ENCODE measurements around the gene PHC2. TPM values are rescaled to one million over a fixed set of nuclear protein-coding genes. Genes with fewer than 3 reads are reported as not detected.
A peak's percentile ranks its signal among the peaks of the same experiment; 100 is the strongest.

The PHC2 gene
- total RNA-seq, 1 donor, result 85.4 TPM

- H2AFZ ChIP-seq (ENCODE audit: low read length), result no peak overlapping the region
- peak; percentile 31 for DNase-seq (ENCODE audit: insufficient read length, low spot score, missing footprints)
- H4K20me1 ChIP-seq (ENCODE audit: insufficient read depth, low read length), result no peaks in the 10 kb centered on the region
- H3K36me3 ChIP-seq (ENCODE audit: insufficient read depth, low read length), result peaks cover 5% of the 10 kb centered on the region
- H3K4me3 ChIP-seq (ENCODE audit: insufficient read depth, low read length), result no peak overlapping the region
- peak overlapping the region; percentile 29 for H3K4me2 ChIP-seq (ENCODE audit: insufficient read depth, low read length)
- no peaks in the 10 kb centered on the region for H3K27me3 ChIP-seq (ENCODE audit: insufficient read depth, low read length)
- peaks cover 47% of the 10 kb centered on the region for H3K4me1 ChIP-seq (ENCODE audit: insufficient read depth, low read length)
- H3K79me2 ChIP-seq (ENCODE audit: insufficient read depth, low read length), result peaks cover 91% of the 10 kb centered on the region
- no peaks in the 10 kb centered on the region for H3K9me3 ChIP-seq (ENCODE audit: low read depth, low read length)
- TF ChIP-seq, protein P1, sequence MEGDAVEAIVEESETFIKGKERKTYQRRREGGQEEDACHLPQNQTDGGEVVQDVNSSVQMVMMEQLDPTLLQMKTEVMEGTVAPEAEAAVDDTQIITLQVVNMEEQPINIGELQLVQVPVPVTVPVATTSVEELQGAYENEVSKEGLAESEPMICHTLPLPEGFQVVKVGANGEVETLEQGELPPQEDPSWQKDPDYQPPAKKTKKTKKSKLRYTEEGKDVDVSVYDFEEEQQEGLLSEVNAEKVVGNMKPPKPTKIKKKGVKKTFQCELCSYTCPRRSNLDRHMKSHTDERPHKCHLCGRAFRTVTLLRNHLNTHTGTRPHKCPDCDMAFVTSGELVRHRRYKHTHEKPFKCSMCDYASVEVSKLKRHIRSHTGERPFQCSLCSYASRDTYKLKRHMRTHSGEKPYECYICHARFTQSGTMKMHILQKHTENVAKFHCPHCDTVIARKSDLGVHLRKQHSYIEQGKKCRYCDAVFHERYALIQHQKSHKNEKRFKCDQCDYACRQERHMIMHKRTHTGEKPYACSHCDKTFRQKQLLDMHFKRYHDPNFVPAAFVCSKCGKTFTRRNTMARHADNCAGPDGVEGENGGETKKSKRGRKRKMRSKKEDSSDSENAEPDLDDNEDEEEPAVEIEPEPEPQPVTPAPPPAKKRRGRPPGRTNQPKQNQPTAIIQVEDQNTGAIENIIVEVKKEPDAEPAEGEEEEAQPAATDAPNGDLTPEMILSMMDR (IDR thresholded peaks at IDR 0.05; ENCODE audit: extremely low read depth, low read depth, low read length), result no peak
- peak overlapping the region; percentile 78 for H3K27ac ChIP-seq (ENCODE audit: low read depth, low read length)
Observed at GRCh38 chr1:33424205-33424604, 6.7 kb downstream of the PHC2 start.

DNA sequence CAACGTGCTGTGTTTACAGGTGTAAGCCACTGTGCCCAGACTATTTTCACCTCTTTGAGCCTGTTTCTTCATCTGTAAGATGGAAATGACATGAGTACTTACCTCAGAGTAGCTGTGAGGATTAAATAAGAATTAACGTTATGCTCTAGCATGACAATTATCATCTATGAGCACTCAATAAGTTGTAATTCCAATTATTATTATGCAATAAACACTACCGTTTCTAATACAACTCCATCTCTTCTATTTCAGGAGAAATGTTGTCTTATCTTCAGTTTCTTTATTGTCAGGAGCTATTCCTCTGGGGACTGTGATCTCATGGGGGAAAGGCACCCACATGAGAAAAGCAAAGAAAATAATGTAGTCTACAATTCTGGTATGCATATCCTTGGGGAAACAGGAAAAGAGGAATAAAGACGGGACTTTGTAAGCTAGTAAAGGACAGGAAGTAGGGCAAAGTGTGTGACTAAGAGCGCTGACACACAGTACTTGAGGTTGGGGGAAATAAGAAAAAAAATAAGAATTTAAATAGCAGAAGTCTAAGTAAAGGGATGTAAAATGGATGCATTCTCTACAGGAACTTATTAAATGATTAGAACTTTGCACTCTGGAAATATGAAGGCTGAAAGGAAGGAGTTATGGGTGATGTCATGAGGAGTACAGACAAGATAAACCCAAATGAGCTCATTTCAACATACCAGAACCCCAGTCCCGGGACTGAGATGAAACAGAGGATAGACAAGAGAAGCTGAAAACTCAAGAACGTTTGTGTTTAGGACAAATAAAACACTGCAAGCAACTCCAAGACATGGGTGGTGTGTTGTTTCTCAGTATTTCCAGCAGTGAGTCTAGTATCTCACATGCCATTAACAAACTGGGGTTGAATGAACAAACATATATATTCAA lies 9.8 kb downstream of the PHC2 start:
- peaks cover 85% of the 10 kb centered on the region for H3K79me2 ChIP-seq (ENCODE audit: insufficient read depth, low read length)
- H3K4me1 ChIP-seq (ENCODE audit: insufficient read depth, low read length), result peaks cover 35% of the 10 kb centered on the region
- peak overlapping the region; percentile 70 for H3K4me2 ChIP-seq (ENCODE audit: insufficient read depth, low read length)
- peak overlapping the region; percentile 71 for H2AFZ ChIP-seq (ENCODE audit: low read length)
- H3K27ac ChIP-seq (ENCODE audit: low read depth, low read length), result peak overlapping the region; percentile 86
- peaks cover 5% of the 10 kb centered on the region for H3K36me3 ChIP-seq (ENCODE audit: insufficient read depth, low read length)
- no peaks in the 10 kb centered on the region for H4K20me1 ChIP-seq (ENCODE audit: insufficient read depth, low read length)
- TF ChIP-seq, protein P1 (IDR thresholded peaks at IDR 0.05; ENCODE audit: extremely low read depth, low read depth, low read length), result no peak
- DNase-seq (ENCODE audit: insufficient read length, low spot score, missing footprints), result peak; percentile 82
- H3K9me3 ChIP-seq (ENCODE audit: low read depth, low read length), result peaks cover 3% of the 10 kb centered on the region
- no peaks in the 10 kb centered on the region for H3K27me3 ChIP-seq (ENCODE audit: insufficient read depth, low read length)
- peak overlapping the region; percentile 8 for H3K4me3 ChIP-seq (ENCODE audit: insufficient read depth, low read length)

DNA sequence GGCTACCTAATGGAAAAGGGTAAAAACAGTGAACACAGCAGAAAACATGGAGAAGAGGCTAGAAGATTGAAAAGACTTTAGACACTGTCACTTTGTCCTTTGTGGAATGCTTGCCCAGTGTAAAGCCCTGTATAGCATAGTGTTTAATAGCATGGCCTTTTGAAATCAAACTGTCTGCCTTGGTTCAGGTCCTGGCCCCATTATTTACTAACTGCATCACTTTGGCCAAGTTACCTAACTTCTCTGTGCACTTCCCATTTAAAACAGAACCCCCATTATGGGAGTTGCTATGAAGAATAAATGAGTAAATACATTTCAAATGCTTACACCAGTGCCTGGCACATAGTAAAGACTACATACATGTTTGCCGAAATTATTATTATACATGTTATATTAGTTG lies 12.1 kb downstream of the PHC2 start:
- no peak overlapping the region for H3K4me2 ChIP-seq (ENCODE audit: insufficient read depth, low read length)
- H4K20me1 ChIP-seq (ENCODE audit: insufficient read depth, low read length), result no peaks in the 10 kb centered on the region
- no peak overlapping the region for H2AFZ ChIP-seq (ENCODE audit: low read length)
- TF ChIP-seq, protein P1 (IDR thresholded peaks at IDR 0.05; ENCODE audit: extremely low read depth, low read depth, low read length), result no peak
- peaks cover 6% of the 10 kb centered on the region for H3K9me3 ChIP-seq (ENCODE audit: low read depth, low read length)
- no peaks in the 10 kb centered on the region for H3K36me3 ChIP-seq (ENCODE audit: insufficient read depth, low read length)
- peaks cover 23% of the 10 kb centered on the region for H3K4me1 ChIP-seq (ENCODE audit: insufficient read depth, low read length)
- no peaks in the 10 kb centered on the region for H3K27me3 ChIP-seq (ENCODE audit: insufficient read depth, low read length)
- H3K4me3 ChIP-seq (ENCODE audit: insufficient read depth, low read length), result no peak overlapping the region
- peaks cover 87% of the 10 kb centered on the region for H3K79me2 ChIP-seq (ENCODE audit: insufficient read depth, low read length)
- DNase-seq (ENCODE audit: insufficient read length, low spot score, missing footprints), result no peak
- H3K27ac ChIP-seq (ENCODE audit: low read depth, low read length), result no peak overlapping the region

DNA sequence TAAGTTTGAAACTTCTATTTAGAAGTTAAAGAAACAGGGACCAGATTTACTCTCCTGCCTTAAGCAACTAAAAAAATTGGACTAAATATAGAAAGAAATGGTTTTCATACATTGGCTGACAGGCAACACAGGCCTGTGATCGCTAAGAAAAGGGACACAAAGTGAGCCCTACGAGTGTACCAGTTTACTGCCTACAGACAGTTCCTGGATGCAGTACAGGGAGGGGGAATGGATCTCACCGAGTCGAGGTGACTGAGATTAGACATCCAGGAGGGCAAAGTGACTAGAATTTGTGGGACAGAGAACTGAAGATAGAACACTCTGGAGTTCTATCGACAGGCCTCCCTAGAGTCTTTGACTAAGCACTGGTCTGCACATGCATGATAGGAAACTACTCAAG lies 16.0 kb downstream of the PHC2 start:
- no peak for DNase-seq (ENCODE audit: insufficient read length, low spot score, missing footprints)
- peaks cover 13% of the 10 kb centered on the region for H3K4me1 ChIP-seq (ENCODE audit: insufficient read depth, low read length)
- H3K27ac ChIP-seq (ENCODE audit: low read depth, low read length), result no peak overlapping the region
- peaks cover 6% of the 10 kb centered on the region for H3K9me3 ChIP-seq (ENCODE audit: low read depth, low read length)
- no peak overlapping the region for H3K4me3 ChIP-seq (ENCODE audit: insufficient read depth, low read length)
- H3K79me2 ChIP-seq (ENCODE audit: insufficient read depth, low read length), result peaks cover 77% of the 10 kb centered on the region
- no peak overlapping the region for H3K4me2 ChIP-seq (ENCODE audit: insufficient read depth, low read length)
- no peak overlapping the region for H2AFZ ChIP-seq (ENCODE audit: low read length)
- no peaks in the 10 kb centered on the region for H3K36me3 ChIP-seq (ENCODE audit: insufficient read depth, low read length)
- H3K27me3 ChIP-seq (ENCODE audit: insufficient read depth, low read length), result no peaks in the 10 kb centered on the region
- TF ChIP-seq, protein P1 (IDR thresholded peaks at IDR 0.05; ENCODE audit: extremely low read depth, low read depth, low read length), result no peak
- H4K20me1 ChIP-seq (ENCODE audit: insufficient read depth, low read length), result no peaks in the 10 kb centered on the region

All from osteoblast (primary cell).